Testis (tissue), 2 donors: Measurements from ENCODE around the gene MRPS7.

Experiments
- CTCF ChIP-seq, 3 experiments: fragments of 450-650 bp in 2 of 3; fragments of 200-600 bp in 1 of 3; sonication (generic) in 1 of 3; IDR thresholded peaks; one replicate each; pipeline ENCODE4 v1.5.1; 2016 to 2019; ENCODE audit warnings: antibody characterized with exemption in 3 of 3, mild to moderate bottlenecking in 2 of 3, moderate library complexity in 1 of 3
- POLR2A ChIP-seq: fragments of 450-650 bp; IDR thresholded peaks from one replicate; pipeline ENCODE4 v1.6.1; 2017; ENCODE audit warnings: antibody characterized with exemption, mild to moderate bottlenecking, moderate library complexity

- TF ChIP-seq CTCF (IDR thresholded peaks at IDR 0.05) = no peak
- TF ChIP-seq POLR2A = no peak
Observed at GRCh38 chr17:75295201-75296158, 33.8 kb downstream of the MRPS7 start.
